NCI-H460 (cell line): Measurements from ENCODE around the gene BATF2. TPM values are rescaled to one million over a fixed set of nuclear protein-coding genes. Genes with fewer than 3 reads are reported as not detected.
"Not testable (repeated sequence)": the region's sequence is repeated elsewhere in the genome, so short reads cannot be mapped to it uniquely, and the experiment has no call there.

Experiments used
- DNase-seq: peaks from one replicate; pipeline ENCODE4 v3.0.0-alpha.2; 2016; ENCODE audit warnings: low read depth; ENCODE audit errors: extremely low read depth
- total RNA-seq: library from RNA; depleted of rRNA; stranded (reverse); fragments of >200 nt; shearing (Covaris generic); gene quantifications from 2 replicates; pipeline ENCODE4 v1.2.3, GENCODE V29; 2014

The BATF2 gene
- total RNA-seq, 1 experiment from 2014 or later: 1.6 TPM

DNA sequence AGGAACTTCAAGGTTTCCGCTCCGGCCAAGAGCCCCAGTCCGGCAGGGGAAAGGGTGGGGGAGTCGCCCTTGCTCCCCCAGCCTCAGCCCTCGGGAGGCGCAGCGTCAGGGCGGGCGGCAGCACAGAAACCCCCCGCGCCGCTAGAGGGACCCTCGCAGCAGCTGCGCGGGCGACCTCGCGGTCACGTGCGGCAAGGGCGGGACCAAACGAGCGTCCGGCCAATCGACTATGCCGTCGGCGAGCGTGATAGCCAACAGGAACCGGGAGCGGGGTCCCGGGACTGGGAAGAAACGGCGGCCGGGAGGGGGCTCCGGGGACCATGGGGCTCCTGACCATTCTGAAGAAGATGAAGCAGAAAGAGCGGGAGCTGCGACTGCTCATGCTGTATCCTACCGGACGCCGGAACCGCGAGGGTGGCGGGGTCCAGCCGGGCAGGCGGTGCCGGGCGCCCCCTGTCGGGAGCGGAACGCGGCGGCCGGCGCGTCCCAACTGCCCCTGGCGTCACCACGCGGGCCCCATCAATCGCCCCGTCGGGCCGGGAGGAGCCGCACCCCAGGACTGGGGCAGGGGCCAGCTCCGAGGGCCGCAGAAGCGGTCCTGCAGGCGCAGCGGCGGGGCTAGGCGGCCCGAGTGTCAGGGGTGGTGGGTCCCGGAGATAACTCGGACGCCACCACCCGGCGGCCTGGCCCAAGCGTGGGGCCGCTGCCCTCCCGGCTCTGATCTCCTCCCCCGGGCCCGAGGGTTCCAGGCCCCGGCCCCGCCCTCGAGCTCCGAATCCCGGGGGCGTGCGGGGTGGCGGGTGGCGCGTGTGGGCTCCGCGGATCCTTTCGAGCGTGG, 17.3 kb upstream of the BATF2 start, which contains the start of gene ARL2:
TSS of gene ARL2 (plus strand) at position 273 of the 838 bp plus-strand sequence. CDS start at position 321, 48 bp downstream.
- DNase-seq: peak; percentile 79

GRCh38 chr11:65013130-65013887, 16.5 kb upstream of the BATF2 start:
- peak; percentile 73 for DNase-seq

GRCh38 chr11:65008873-65009272, 12.1 kb upstream of the BATF2 start:
- no peak for DNase-seq

DNA sequence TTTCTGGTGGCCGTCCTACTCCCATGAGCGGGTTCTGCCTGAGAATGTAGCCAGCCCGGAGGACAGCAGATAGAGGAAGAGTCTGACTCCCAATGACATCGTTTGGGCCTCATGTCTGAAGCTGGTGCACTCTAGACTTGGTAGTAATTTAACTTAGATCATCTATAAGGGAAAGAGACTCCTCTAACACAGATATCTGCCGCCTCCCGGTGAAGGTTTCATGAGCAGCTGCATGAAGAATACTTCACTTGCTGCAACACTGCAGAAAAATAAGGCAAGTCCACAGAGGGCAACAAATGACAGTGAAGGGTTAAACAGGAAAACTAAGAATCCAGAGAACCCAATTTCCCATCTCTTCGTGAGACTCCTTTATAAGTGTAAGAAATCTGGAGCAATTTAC, 11.2 kb upstream of the BATF2 start:
- DNase-seq: no peak

- DNase-seq: not testable (repeated sequence)
These were observed 7.2 kb upstream of the BATF2 start for GRCh38 chr11:65003968-65004367.

DNA sequence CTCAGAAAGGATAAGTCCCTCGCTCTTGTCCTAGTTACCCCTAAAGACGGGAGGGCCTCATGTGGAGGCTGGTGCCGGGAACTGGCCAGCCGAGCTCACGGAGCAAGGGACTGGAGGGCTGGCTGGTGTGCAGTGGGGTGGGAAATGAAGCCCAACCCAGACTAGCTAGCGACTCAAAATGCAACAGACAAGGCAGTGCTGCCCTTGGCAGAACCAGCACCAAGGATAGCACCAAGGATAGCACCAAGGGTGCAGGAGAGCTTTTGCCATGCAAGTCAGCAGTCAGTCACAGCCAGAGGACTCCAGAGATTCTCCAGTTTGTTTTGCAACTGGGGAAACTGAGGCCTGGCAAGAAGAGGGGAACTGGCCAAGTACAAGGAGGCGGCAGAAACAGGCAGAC, 6.5 kb upstream of the BATF2 start:
- no peak for DNase-seq

- DNase-seq: no peak
These were observed 5.9 kb upstream of the BATF2 start for GRCh38 chr11:65002706-65003105.

GRCh38 chr11:64999478-64999877, 2.7 kb upstream of the BATF2 start:
- no peak for DNase-seq

DNA sequence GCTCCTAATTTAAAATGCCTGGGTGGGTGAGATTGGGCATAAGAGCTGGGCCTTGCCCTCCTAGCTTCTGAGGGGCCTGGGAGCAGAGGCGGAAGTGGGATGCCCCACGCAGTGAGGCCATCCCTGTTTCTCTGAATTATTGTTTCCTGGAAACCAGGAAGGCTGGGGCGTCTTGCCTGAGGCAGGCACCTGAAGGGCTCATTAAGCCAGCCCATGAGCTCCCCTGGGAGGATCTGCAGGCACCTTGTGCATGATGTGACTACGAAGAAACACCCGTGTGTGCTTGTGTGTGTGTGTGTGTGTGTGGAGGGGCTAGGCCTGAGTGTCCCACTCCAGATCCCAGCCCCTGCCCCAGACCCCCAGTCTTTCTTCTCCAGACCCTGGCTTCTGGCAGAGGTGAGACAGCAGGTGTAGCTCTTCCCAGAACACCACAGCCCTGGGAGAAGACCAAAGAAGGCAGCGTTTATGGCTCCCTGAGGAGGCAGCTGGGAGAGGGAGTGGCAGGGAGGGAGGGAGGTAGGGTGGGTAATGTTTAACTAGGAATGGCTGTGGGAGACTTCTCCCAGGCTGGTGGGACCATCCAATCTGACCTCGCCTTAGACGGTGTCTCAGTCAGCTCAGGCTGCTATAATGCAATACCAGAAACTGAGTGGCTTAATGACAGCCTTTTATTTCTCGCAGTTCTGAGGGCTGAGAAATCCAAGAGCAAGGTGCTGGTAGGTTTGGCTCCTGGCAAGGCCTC, 2.1 kb upstream of the BATF2 start:
- DNase-seq: no peak

- DNase-seq: no peak
These were observed 1.4 kb upstream of the BATF2 start for GRCh38 chr11:64998141-64998540.

- no peak for DNase-seq
These were observed 453 bp downstream of the BATF2 start for GRCh38 chr11:64996327-64996709.

DNA sequence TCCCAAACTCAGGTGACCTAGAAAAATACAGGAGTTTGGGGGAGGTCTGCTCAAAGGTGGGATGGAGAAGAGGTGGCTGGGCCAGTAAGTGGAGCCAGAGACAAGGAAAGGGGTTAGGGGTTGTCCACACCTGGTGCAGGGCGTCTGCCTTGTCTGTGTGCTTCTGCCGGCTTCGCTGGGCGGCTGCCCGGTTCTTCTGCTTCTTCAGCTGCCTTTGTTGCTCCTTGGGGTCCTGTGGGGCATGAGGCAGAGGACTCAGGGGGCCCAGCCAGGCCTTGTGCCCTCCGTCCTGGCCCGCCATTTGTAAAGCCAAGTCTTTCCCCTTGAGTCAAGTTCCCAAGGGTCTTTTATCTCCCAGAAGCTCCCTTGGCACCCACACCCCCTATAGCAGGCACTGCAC, 2.5 kb downstream of the BATF2 start:
- DNase-seq: no peak

- DNase-seq: peak; percentile 33
These were observed 6.4 kb downstream of the BATF2 start for GRCh38 chr11:64990222-64990923.

GRCh38 chr11:64989416-64989815, 7.4 kb downstream of the BATF2 start:
- no peak for DNase-seq

DNA sequence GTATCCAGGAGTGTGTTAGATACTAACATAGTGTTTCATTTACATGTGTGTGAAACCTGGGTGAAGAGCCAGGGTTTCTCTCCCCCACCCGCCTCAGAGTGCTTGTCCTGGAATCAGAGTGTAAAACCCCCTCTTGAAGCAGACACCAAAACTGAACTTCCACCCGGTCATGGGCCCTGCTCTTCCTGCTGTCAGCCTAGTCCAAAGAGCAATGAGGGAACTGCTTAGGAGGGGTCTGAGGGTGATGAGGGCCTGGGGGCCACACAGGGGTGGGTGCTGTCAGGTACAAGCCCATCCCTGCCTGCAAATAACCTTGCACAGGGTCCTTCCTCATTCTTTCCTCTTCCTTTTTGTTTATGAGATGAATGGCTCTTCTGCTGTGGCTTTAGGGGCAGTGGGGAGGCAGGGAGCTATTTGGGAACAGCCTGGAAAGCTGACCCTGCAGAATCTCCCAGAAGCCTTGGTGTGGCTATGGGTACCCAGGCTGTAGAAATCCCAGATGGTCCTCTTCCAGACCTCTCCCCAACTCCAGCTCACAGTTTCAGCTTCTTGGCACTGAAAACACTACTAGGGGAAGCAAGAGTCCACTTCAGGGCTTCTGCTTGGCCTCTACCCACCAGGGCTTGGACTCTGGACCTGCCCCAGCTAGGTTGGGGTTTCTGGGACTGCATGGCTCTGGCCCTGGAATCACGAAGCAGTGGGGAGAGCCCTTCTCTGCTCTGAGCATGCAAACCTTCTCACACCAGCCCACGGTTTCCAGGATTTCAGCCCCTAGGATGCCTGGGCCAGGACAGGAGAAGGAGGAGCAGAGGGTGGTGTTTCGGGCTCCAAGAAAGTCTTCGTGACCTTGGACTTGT, 8.5 kb downstream of the BATF2 start:
- no peak for DNase-seq

GRCh38 chr11:64983339-64983738, 13.4 kb downstream of the BATF2 start:
- not testable (repeated sequence) for DNase-seq

DNA sequence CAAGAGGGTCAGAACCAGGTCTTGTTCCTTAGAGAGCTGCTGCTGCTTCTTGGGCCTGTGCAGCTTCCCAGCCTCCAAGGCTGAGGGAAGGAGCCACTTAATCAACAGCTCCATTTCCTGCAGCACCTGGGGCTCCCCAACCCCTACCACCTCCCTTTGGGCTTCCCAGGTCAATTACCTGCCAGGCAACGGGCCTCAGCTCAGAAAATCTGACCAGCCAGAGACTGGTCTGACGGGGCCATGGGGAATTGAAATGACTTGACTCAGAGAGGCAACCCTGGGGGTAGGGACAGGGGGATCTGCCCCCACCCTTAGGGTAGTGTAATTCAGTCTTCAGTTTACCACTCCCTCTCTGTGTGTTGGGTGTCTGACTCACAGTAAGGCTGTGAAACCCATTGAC, 20.1 kb downstream of the BATF2 start:
- DNase-seq: no peak

- no peak for DNase-seq
These were observed 22.6 kb downstream of the BATF2 start for GRCh38 chr11:64974124-64974523.

DNA sequence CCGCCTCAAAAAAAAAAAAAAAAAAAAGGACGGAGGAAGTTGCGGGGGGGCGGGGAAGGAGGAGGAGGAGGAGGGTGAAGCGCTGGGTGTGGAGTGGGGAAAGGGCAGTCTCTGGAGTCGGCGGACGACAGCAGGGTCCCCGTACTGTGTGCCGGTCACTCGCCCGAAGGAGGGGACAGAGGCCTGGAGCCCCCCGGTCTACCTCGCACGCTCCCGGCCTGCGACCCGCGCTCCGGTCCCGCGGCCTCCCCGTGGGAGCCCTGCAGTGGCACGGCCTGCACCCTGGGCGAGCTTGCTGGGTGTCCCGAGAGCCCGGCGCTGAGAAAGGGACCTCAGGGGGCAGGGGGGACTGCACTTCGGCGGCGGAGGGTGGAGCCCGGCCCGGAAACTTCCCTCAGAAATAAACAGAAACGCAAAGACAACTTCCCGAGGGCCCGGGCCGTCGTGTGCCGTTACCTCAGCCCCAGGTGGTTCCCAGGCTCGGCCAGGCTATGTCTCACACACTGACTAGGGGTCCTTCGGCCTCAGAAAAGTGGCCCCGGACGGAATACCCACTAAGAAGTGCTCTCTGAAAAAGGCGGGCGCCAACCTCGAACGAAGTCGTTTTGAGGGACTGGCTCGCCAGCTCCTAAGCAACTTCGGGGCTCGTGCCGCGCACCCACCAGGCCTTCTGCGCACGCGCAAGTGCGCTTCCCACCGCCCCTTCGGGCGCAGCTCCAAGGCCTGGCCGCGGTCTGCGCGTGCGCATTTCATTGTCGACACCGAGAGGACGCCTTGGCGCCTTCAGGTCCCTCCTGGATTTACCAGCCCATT, 25.1 kb downstream of the BATF2 start, which contains the start of gene MAJIN:
TSS of gene MAJIN (minus strand) at position 688 of the 813 bp plus-strand sequence. CDS start 12,703 bp downstream, outside the sequence.
- no peak for DNase-seq
